SK-N-MC (cell line): Measurements from ENCODE around the gene SMG9.

Experiments
- EZH2 ChIP-seq: fragments of 200-600 bp; sonication (generic); IDR thresholded peaks from one replicate; pipeline ENCODE4 v1.6.1; 2017; ENCODE audit warnings: antibody characterized with exemption
- POLR2AphosphoS5 ChIP-seq: IDR thresholded peaks from 2 replicates; pipeline ENCODE4 v1.6.1; 2012; ENCODE audit warnings: mild to moderate bottlenecking, low read depth, low read length, borderline replicate concordance

DNA sequence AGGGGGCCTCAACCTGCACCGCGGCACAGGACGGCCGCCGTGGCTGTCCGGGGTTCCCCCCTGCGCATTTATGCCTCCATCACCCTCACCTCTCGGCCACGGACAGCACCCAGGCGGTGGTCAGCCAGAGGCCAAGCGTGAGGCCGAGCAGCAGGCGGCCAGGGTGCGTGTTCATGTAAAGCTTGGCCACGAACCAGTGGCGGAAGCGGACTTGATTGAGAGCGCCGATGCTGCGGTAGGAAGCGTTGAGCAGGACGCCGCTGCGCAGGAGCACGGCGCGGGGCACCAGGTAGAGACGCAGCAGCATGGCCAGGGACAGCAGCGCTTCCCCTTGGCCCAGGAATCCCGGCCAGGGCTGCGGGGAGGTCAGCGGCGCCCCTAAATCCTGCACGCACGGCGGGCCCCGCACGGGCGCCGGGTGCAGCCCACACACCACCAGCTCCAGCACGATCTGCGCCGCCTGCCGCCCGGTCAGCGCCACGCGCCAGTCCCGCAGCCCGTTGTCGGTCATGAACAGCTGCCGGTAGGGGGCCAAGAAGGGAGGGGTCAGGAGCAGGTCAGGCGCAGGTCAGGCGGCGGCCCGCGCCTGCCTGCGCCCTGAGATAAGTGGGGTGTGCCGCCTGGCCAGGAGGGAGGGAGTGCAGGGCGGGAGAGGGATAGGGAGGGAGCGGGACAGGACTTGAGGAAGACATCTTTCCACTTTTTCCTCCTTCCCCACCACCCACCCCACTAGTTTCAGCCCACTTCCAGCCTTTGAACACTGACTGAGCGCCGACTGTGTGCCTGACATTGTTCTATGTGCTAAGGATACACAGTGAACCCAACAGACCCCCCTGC lies 19.6 kb upstream of the SMG9 start:
- TF ChIP-seq EZH2 = no peak
- TF ChIP-seq POLR2AphosphoS5 = no peak
